ENCODE data around the gene MLANA.

MLANA gene

DNA sequence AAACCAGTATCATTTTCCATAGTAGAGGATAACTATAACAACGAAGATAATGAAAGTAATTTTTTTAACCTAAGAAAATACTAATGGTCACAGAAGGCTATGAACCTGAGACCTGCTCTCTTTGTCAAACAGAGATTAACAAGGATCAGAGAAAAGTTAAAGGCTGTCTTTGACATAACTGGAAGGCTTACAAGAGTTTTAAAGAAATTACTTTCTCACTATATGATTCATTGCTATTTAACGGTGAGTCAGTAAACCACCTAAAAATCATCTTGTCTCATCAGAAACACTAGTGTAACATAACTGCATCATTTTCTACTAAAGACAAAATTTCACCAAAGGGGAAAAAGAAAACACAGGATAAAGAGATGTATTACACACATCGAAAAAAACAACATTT is 19.3 kb downstream of the MLANA start:
- no peak for DNase-seq

GRCh38 chr9:5910413-5911057 is 19.8 kb downstream of the MLANA start:
- DNase-seq, result no peak

DNA sequence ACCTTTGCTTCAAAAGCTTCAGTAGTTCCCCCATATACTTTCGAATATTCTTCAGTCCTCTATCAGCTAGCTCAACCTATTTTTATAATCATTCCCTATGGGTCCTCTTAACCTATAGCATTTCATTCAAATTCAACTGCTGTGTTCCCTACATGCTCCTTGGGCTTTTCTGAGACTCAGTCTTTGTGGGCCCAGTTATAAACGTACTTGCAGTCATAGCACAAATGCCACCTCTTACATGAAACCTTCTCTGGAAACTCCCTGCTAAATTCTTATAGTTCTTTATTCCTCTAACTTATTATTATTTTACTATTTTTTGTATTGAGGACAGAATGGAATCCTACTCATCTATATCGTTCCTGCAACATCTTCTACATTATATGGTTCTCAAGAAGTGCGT is 24.7 kb downstream of the MLANA start:
- no peak for DNase-seq

GRCh38 chr9:5917273-5917672 is 26.6 kb downstream of the MLANA start:
- no peak for DNase-seq

- DNase-seq, result no peak
Observed at GRCh38 chr9:5917888-5918287, 27.2 kb downstream of the MLANA start.

- DNase-seq, result no peak
Observed at GRCh38 chr9:5918460-5918859, 27.8 kb downstream of the MLANA start.

- no peak for DNase-seq
Observed at GRCh38 chr9:5920860-5921328, 30.2 kb downstream of the MLANA start.

- no peak for DNase-seq
Observed at GRCh38 chr9:5922192-5922591, 31.5 kb downstream of the MLANA start.

DNA sequence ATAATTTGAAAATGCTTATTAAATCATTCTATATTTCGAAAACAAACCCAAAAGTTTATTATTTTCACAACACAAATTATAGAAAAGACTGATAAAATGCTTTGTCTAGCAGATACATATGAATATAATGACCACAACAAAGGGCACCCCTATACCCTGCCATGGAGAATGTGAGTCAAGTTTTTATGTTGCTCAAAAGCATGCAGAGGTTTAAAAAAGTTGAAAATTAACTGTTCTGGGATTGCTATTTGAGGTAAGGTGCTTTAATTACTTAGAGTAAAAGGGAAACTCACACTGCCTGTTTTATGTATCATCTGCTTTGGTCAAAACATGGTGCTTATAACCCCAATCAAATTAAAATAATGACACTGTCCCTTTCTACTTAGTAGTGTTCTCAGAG is 41.0 kb downstream of the MLANA start:
- no peak for DNase-seq

- no peak for DNase-seq
Observed at GRCh38 chr9:5938449-5938848, 47.8 kb downstream of the MLANA start.

- no peak for DNase-seq
Observed at GRCh38 chr9:5939530-5939929, 48.8 kb downstream of the MLANA start.

- DNase-seq, result no peak
Observed at GRCh38 chr9:5941214-5941613, 50.5 kb downstream of the MLANA start.

- DNase-seq, result no peak
Observed at GRCh38 chr9:5945112-5945511, 54.4 kb downstream of the MLANA start.

DNA sequence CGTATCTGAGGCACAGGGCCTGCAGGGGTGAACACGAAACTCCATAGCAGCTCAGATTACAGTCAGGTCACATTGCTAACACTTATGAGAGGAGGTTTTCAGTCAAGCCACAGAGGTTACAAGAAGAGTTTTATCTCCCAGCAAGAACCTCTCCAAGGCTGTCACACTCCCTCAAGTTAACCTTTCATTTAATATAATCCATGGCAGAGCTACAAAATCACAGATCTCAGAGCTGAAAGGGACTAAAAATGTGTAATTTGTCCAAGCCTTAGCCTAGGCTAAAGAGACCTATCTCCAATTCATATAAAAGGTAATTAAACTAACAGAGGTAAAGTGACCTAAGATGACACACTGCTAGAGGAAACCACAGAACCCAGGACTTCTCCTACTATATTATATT is 57.2 kb downstream of the MLANA start:
- no peak for DNase-seq

- peak in 1 of 2 experiments; percentile 1 for DNase-seq
Observed at GRCh38 chr9:5949103-5949699, 58.5 kb downstream of the MLANA start.

DNA sequence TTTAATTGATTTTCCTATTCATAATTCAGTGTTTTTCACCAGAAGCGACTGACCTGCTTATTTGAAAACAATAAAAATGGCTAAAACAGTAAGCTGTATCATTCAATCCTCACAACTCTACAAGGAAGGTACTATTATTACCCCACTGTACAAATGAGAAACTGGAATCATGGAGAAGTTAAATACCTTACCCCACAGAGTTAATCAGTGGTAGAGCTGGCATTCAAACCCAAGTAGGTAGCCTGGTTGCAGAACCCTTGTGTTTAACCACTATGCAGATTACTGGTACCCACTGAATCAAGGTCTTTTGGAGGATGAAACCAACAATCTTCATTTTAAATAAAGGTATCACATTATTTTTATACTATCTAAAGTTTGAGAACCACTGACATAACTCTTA is 59.6 kb downstream of the MLANA start:
- DNase-seq, result no peak

GRCh38 chr9:5951686-5952211 is 61.1 kb downstream of the MLANA start:
- no peak for DNase-seq

DNA sequence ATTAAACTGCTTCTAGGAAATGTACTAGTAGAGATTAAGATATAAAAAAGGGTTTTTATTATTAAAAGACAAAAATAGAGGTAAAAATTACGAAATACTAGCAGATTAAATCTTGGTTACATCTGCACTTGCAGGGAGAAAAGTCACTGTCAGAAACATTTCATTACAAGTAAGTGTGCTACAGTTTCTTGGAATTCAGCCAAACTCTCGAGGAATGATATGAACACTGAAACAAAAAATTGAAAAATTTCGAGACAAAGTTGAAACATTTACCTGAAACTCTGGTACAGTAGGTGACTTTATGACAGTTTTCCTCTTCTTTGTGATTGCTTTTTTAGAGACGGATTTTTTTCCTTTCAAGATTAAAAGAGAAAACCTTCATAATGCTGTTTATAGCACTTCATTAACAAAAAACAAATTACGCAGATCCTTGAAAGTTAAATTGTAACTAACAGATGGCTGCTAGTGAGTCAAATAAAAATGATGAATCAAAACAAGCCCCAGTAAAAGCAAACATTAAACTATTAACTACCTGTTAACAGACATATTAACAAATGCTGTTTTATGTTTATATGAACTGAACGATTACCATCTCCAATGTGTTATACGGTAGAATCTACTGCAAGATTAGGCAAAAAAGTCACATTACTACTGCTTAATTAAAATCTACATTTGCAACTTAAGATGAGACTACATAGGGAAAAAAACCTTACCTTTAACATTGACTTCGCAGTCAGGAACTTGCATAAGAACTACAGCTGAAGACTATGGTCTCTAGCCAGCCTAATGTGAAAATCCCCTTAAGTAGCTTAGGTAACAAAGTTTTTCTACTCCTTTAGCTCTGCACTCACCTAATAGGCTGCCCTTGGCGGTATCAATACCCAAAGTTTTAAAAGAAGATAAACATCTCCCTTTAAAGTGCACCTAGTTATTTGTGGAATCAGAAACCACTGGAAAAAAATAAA is 63.3 kb downstream of the MLANA start:
- DNase-seq, result no peak

- DNase-seq, result no peak
Observed at GRCh38 chr9:5957166-5957565, 66.5 kb downstream of the MLANA start.

- no peak for DNase-seq
Observed at GRCh38 chr9:5958273-5958672, 67.6 kb downstream of the MLANA start.

Measured in activated CD4-positive, alpha-beta T cell treated with anti-CD3 and anti-CD28 coated beads, Interleukin-2, amount 50 U/mL, for 4 hours (primary cell).